Measurements from ENCODE around the gene OR56A5. TPM values are rescaled to one million over a fixed set of nuclear protein-coding genes. Genes with fewer than 3 reads are reported as not detected.

The OR56A5 gene, protein sequence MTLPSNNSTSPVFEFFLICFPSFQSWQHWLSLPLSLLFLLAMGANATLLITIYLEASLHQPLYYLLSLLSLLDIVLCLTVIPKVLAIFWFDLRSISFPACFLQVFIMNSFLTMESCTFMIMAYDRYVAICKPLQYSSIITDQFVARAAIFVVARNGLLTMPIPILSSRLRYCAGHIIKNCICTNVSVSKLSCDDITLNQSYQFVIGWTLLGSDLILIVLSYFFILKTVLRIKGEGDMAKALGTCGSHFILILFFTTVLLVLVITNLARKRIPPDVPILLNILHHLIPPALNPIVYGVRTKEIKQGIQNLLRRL
- not detected for polyA plus RNA-seq (2013, experiment 1 of 2)
- polyA plus RNA-seq (2013, experiment 2 of 2): not detected

DNA sequence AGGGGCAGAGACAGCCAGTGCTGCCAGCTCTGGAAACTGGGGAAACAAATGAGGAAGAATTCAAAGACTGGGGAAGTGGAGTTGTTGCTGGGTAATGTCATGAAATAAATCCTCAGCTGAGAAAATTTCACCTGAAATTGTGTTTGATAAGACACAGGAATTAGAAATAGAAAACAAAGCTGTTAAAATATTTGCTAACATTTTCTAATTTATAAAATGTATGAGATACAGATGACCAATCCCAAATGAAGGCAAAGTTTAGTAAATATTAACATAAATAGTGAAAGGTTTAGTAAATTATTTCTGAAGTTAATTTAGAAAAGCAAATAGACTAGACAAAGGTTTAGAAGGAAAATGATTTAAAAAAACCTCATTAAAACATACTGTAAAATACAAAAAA is at the start of gene OR56A5:
OR56A5 (minus strand) TSS at position 101 of the 400 bp plus-strand sequence; CDS start at position 101, 0 bp downstream.
- Histone ChIP-seq H2BK5ac (ENCODE audit: low read depth, low read length, poor library complexity, severe bottlenecking) (no peak within 1 kb of the TSS), H3K27ac (ENCODE audit: low read length, poor library complexity, severe bottlenecking) (no peak within 1 kb of the TSS), H3K4me1 (ENCODE audit: control insufficient read depth, insufficient read depth, low read depth, low read length) (no peaks in the 10 kb centered on the region), H4K91ac (ENCODE audit: low read length) (no peak within 1 kb of the TSS), H3K36me3 (ENCODE audit: control insufficient read depth in 1 of 2, insufficient read depth in 2 of 2, low read depth in 1 of 2, low read length in 2 of 2) (no peaks in the 10 kb centered on the region), H3K4me2 (ENCODE audit: low read length, poor library complexity, severe bottlenecking) (no peak within 1 kb of the TSS), H4K8ac (ENCODE audit: low read length) (no peak within 1 kb of the TSS), H3K18ac (ENCODE audit: low read depth in 1 of 2, low read length in 2 of 2) (no peak within 1 kb of the TSS), H2BK120ac (ENCODE audit: low read depth, low read length) (no peak within 1 kb of the TSS), H3K9ac (ENCODE audit: low read length) (no peak within 1 kb of the TSS), H2BK12ac (ENCODE audit: low read length in 2 of 2) (no peak within 1 kb of the TSS), H3K79me1 (replicated peaks; ENCODE audit: low read length, poor library complexity, severe bottlenecking) (no peaks in the 10 kb centered on the region), H2AK5ac (ENCODE audit: low read length, severe bottlenecking) (no peak within 1 kb of the TSS), H3K4me3 (ENCODE audit: insufficient read depth in 1 of 2, low read depth in 1 of 2, low read length in 2 of 2) (no peak within 1 kb of the TSS), H3K27me3 (ENCODE audit: control insufficient read depth in 1 of 2, insufficient read depth in 1 of 2, low read length in 2 of 2) (no peaks in the 10 kb centered on the region), H3K4ac (ENCODE audit: low read depth in 1 of 2, low read length in 2 of 2) (no peak within 1 kb of the TSS), H3K9me3 (ENCODE audit: control insufficient read depth, low read length) (peaks cover 12% of the 10 kb centered on the region), H2AFZ (ENCODE audit: low read depth, low read length) (no peak within 1 kb of the TSS), H2BK15ac (ENCODE audit: low read depth, poor library complexity, severe bottlenecking) (no peak within 1 kb of the TSS), H3K14ac (ENCODE audit: low read length in 2 of 2) (no peak within 1 kb of the TSS), H3K23ac (ENCODE audit: low read length in 2 of 2) (no peak within 1 kb of the TSS)
- DNase-seq: no peak

DNA sequence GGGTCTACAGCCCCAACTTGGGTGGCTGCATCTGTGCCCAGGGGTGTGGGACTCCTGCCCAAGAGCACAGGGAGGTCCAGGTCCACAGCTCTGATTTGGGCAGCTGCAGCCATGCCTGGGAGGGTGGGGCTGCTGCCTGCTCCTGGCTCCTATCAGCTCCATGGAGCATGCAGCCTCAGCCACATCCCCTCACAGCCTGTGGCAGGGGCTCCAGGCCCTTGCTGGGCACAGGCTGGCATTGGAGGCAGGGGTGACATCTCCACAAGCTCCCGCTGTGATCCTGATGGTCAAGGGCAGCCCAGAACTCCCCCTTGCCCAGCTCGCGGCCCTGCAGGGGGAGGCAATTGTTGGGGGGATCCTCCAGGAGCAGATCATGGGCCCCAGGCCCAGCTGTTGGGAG is 44.7 kb upstream of the OR56A5 start:
- Histone ChIP-seq H2AK5ac (ENCODE audit: low read length, severe bottlenecking) (no peak overlapping the region), H3K4ac (ENCODE audit: low read depth in 1 of 2, low read length in 2 of 2) (no peak overlapping the region), H3K27ac (ENCODE audit: low read length, poor library complexity, severe bottlenecking) (no peak overlapping the region)

DNA sequence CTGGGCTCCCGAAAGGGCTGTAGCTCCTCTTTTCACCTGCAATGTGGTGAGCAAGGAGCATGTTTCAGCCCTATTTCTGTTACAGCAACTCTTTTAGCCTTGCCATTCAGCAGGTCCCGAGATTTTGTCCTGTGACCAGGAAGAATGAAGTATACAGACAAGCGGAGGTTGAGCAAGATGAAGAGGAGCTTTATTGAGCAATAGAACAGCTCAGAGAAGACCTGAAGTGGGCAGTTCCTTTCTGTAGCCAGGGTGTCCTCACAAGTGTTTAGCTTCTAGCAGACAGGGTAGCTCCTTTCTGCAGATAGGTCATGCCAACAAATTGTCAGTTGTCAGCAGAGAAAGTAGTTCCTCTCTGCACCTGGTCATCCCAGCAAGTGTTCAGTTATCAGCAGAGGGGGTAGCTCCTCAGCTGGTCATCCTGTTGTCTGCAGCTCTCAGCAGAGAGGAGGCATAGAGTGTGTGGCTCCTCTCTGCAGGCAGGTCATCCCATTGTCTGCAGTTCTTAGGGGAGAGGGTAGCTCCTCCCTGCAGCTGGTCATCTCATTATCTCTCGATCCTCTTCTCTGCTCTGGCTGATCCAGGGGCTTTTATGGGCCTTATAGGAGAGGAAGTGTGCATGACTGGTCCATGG is 43.9 kb upstream of the OR56A5 start:
- Histone ChIP-seq H4K8ac (ENCODE audit: low read length) (no peak overlapping the region), H2BK15ac (ENCODE audit: low read depth, poor library complexity, severe bottlenecking) (no peak overlapping the region), H3K79me1 (replicated peaks; ENCODE audit: low read length, poor library complexity, severe bottlenecking) (no peaks in the 10 kb centered on the region), H2AK5ac (ENCODE audit: low read length, severe bottlenecking) (no peak overlapping the region), H3K36me3 (ENCODE audit: control insufficient read depth in 1 of 2, insufficient read depth in 2 of 2, low read depth in 1 of 2, low read length in 2 of 2) (no peaks in the 10 kb centered on the region), H2BK12ac (ENCODE audit: low read length in 2 of 2) (no peak overlapping the region), H3K14ac (ENCODE audit: low read length in 2 of 2) (no peak overlapping the region), H3K4me3 (ENCODE audit: insufficient read depth in 1 of 2, low read depth in 1 of 2, low read length in 2 of 2) (no peak overlapping the region), H3K27me3 (ENCODE audit: control insufficient read depth in 1 of 2, insufficient read depth in 1 of 2, low read length in 2 of 2) (peaks cover 0 to 17% of the 10 kb centered on the region in 2 experiments), H2AFZ (ENCODE audit: low read depth, low read length) (no peak overlapping the region), H3K18ac (ENCODE audit: low read depth in 1 of 2, low read length in 2 of 2) (no peak overlapping the region), H4K91ac (ENCODE audit: low read length) (no peak overlapping the region), H3K4me1 (ENCODE audit: control insufficient read depth, insufficient read depth, low read depth, low read length) (no peaks in the 10 kb centered on the region), H3K9ac (ENCODE audit: low read length) (no peak overlapping the region), H3K9me3 (ENCODE audit: control insufficient read depth, low read length) (no peaks in the 10 kb centered on the region), H3K4me2 (ENCODE audit: low read length, poor library complexity, severe bottlenecking) (no peak overlapping the region), H2BK120ac (ENCODE audit: low read depth, low read length) (no peak overlapping the region), H3K27ac (ENCODE audit: low read length, poor library complexity, severe bottlenecking) (no peak overlapping the region), H3K23ac (ENCODE audit: low read length in 2 of 2) (no peak overlapping the region), H2BK5ac (ENCODE audit: low read depth, low read length, poor library complexity, severe bottlenecking) (no peak overlapping the region), H3K4ac (ENCODE audit: low read depth in 1 of 2, low read length in 2 of 2) (no peak overlapping the region)
- WGBS: 66% methylated on average over 4 of the region's 4 CpGs
- peak; percentile 0 for DNase-seq

More for the DNA sequence above, 44.7 kb upstream of the OR56A5 start:
- H2BK12ac ChIP-seq (ENCODE audit: low read length in 2 of 2): no peak overlapping the region
- no peak overlapping the region for H2BK120ac ChIP-seq (ENCODE audit: low read depth, low read length)
- no peak overlapping the region for H4K91ac ChIP-seq (ENCODE audit: low read length)
- H3K9me3 ChIP-seq (ENCODE audit: control insufficient read depth, low read length): no peaks in the 10 kb centered on the region
- no peak overlapping the region for H4K8ac ChIP-seq (ENCODE audit: low read length)
- peaks cover 0 to 11% of the 10 kb centered on the region in 2 experiments for H3K27me3 ChIP-seq (ENCODE audit: control insufficient read depth in 1 of 2, insufficient read depth in 1 of 2, low read length in 2 of 2)
- DNase-seq: no peak
- H3K23ac ChIP-seq (ENCODE audit: low read length in 2 of 2): no peak overlapping the region
- no peak overlapping the region for H3K4me3 ChIP-seq (ENCODE audit: insufficient read depth in 1 of 2, low read depth in 1 of 2, low read length in 2 of 2)
- no peaks in the 10 kb centered on the region for H3K79me1 ChIP-seq (replicated peaks; ENCODE audit: low read length, poor library complexity, severe bottlenecking)
- H3K36me3 ChIP-seq (ENCODE audit: control insufficient read depth in 1 of 2, insufficient read depth in 2 of 2, low read depth in 1 of 2, low read length in 2 of 2): no peaks in the 10 kb centered on the region
- no peaks in the 10 kb centered on the region for H3K4me1 ChIP-seq (ENCODE audit: control insufficient read depth, insufficient read depth, low read depth, low read length)
- no peak overlapping the region for H3K4me2 ChIP-seq (ENCODE audit: low read length, poor library complexity, severe bottlenecking)
- no peak overlapping the region for H2BK15ac ChIP-seq (ENCODE audit: low read depth, poor library complexity, severe bottlenecking)
- H3K14ac ChIP-seq (ENCODE audit: low read length in 2 of 2): no peak overlapping the region
- no peak overlapping the region for H3K18ac ChIP-seq (ENCODE audit: low read depth in 1 of 2, low read length in 2 of 2)
- no peak overlapping the region for H2BK5ac ChIP-seq (ENCODE audit: low read depth, low read length, poor library complexity, severe bottlenecking)
- no peak overlapping the region for H2AFZ ChIP-seq (ENCODE audit: low read depth, low read length)
- no peak overlapping the region for H3K9ac ChIP-seq (ENCODE audit: low read length)
- WGBS: 97% methylated on average over 3 of the region's 3 CpGs

DNA sequence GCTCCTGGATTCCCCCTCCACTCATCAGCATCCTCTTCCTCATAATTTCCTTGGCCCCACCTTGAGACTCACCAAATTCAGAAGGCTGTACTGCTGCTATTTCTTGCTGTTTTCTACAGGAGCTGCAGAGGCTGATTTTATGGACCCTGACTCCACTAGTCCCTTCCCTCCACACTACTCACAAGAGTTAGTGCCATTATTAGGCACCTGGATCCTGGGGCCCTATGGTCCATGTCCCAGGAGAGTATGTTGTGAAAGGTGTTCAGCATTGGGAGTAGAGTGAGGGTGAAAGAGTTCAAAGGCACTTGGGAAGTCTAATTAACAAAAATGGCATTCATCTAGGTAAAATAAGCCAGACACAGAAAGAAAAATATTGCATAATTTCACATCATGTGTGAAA is 38.6 kb upstream of the OR56A5 start, which contains the start of gene OR56A4:
OR56A4 (minus strand) TSS at position 101 of the 400 bp plus-strand sequence. CDS start 3,954 bp downstream, outside the sequence.
- Histone ChIP-seq H3K36me3 (ENCODE audit: control insufficient read depth in 1 of 2, insufficient read depth in 2 of 2, low read depth in 1 of 2, low read length in 2 of 2) (no peaks in the 10 kb centered on the region), H4K8ac (ENCODE audit: low read length) (no peak within 1 kb of the TSS), H2AFZ (ENCODE audit: low read depth, low read length) (no peak within 1 kb of the TSS), H3K9me3 (ENCODE audit: control insufficient read depth, low read length) (no peaks in the 10 kb centered on the region), H3K14ac (ENCODE audit: low read length in 2 of 2) (no peak within 1 kb of the TSS), H3K27ac (ENCODE audit: low read length, poor library complexity, severe bottlenecking) (no peak within 1 kb of the TSS), H3K18ac (ENCODE audit: low read depth in 1 of 2, low read length in 2 of 2) (no peak within 1 kb of the TSS), H2BK5ac (ENCODE audit: low read depth, low read length, poor library complexity, severe bottlenecking) (no peak within 1 kb of the TSS), H2BK12ac (ENCODE audit: low read length in 2 of 2) (no peak within 1 kb of the TSS), H3K4ac (ENCODE audit: low read depth in 1 of 2, low read length in 2 of 2) (no peak within 1 kb of the TSS), H3K9ac (ENCODE audit: low read length) (no peak within 1 kb of the TSS), H3K23ac (ENCODE audit: low read length in 2 of 2) (no peak within 1 kb of the TSS), H2BK15ac (ENCODE audit: low read depth, poor library complexity, severe bottlenecking) (no peak within 1 kb of the TSS), H3K4me3 (ENCODE audit: insufficient read depth in 1 of 2, low read depth in 1 of 2, low read length in 2 of 2) (no peak within 1 kb of the TSS), H2BK120ac (ENCODE audit: low read depth, low read length) (no peak within 1 kb of the TSS), H3K4me1 (ENCODE audit: control insufficient read depth, insufficient read depth, low read depth, low read length) (no peaks in the 10 kb centered on the region), H3K27me3 (ENCODE audit: control insufficient read depth in 1 of 2, insufficient read depth in 1 of 2, low read length in 2 of 2) (peaks cover 0 to 26% of the 10 kb centered on the region in 2 experiments), H2AK5ac (ENCODE audit: low read length, severe bottlenecking) (no peak within 1 kb of the TSS), H3K4me2 (ENCODE audit: low read length, poor library complexity, severe bottlenecking) (no peak within 1 kb of the TSS), H3K79me1 (replicated peaks; ENCODE audit: low read length, poor library complexity, severe bottlenecking) (no peaks in the 10 kb centered on the region), H4K91ac (ENCODE audit: low read length) (no peak within 1 kb of the TSS)
- DNase-seq: no peak
